Stimulated activated CD8-positive, alpha-beta memory T cell treated with anti-CD3 and anti-CD28 coated beads, Interleukin-15, amount 100 ng/mL, for 48 hours (primary cell): ENCODE data around the gene CAPN10.

Source experiments
- DNase-seq, 2 donors: peaks; one replicate each; pipeline ENCODE4 v3.0.0-alpha.2; 2020; ENCODE audit warnings: low read depth in 2 of 2

CAPN10 gene

DNA sequence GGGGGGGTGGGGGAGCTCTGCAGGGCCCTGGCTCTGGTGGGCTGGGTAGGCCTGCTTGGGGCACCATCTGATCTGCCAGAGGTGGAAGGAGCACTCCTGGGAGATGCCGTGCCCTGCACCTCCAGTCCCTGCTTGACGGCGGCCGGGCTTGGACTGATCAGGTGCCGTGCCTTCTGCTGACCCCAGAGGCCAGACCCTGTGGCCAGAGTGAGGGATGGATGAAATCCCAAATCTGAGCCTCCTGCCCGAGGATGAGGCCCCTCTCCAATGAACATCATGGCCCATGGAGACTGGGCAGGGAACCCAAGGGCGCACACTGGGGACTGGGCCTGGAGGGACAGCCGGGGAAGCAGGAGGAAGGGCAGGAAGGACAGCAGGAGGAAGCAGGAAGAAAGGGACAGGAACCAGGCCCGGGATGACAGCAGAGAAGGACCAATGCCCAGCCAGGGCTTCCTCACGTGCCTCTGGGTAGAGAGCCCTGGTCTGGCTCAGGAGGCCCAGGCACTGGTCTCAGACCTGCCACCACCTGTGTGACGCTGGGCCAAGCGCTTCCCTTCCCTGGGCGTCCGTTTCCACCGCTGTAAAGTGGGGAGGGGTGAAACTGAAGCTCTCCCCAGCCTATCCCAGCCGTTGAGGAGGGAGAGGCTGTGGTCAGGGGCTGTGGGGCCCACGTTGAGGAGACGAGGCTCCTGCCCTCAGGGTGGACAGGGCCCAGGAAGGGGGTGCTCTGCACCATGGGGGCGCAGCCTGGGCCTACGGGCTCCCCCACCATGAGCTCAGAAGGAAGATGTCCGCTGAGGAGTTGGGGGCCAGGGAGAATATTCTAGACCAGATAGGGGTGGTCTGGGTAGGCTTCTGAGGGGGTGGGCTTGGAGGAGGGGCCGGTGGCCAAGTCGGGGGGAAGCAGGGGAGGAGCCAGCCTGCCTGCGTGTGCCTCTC is 37.7 kb downstream of the CAPN10 start:
- no peak for DNase-seq

DNA sequence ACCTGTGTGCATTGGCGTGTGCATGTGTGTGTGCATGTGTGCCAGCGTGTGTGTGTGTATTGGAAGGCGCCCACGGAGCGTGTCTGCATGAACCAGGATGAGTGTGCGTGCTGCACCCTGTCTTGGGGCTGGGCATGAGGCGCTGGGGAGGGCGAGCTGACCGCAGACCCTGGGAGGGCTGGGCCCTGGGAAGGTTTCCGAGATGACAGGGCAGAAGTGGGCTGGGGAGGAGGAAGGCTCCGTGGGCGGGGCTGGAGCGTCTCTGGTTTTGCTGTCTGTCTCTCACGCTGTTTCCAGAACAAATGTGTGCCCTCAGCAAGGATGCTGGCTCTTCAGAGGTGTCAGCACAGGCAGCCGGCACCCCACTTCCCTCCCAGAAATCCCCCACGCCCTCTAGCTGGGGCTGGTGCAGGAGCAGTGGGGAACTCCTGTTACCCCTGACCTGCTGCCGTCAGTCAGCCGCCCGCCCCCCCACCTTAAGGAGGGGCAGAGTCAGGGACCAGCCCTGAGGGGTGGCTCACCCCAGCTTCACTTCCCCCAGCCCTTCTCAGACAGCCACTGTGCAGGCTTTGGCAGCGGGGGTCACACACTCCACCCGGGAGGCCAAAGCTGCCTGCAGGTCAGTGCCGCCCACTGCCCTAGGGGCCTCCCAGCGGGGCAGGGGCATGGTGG is 38.6 kb downstream of the CAPN10 start, which contains the start of gene GPR35:
Gene GPR35, plus strand, starts transcription at position 531 of the 672 bp plus-strand sequence. CDS start 4,473 bp downstream, outside the sequence.
- DNase-seq, result peak; percentile 81 to 85

DNA sequence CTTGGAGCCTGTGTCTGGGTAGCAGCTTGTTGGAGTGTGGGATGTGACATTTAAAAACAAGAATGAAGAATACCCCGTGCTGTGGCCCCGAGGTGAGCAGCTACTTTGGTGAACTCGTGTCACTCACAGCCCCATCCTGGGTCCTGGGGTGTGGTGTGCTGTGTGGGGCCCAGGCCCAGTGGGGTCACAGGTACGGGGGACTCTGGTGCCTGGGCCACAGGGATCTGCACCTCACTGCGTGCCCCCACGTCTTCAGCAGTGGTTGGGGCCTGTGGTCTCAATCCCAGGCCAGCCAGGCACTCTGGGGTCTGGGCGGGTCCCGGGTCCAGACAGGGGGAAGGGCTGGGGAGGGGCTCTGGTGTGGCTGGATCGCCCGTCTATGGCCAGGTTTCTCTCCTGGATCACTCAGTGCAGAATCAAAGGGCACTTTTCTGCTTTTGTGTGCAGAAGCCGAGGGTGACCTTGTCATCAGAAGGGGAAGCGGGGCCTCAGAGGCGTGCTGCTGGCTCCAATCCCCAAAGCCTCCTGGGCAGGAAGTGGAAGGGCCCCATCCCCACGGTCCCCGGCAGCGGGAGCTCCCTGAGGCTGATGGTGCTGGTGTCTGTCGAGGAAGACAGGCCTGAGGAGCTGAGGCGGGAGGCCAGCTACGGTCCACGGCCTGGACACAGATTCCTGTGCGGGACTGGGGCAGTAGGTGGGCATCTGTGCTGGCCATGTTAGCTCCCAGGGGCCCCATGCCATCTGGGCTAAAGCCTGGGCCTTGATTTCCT is 40.2 kb downstream of the CAPN10 start:
- DNase-seq, result no peak

GRCh38 chr2:240627736-240628506 is 41.4 kb downstream of the CAPN10 start:
- no peak for DNase-seq

DNA sequence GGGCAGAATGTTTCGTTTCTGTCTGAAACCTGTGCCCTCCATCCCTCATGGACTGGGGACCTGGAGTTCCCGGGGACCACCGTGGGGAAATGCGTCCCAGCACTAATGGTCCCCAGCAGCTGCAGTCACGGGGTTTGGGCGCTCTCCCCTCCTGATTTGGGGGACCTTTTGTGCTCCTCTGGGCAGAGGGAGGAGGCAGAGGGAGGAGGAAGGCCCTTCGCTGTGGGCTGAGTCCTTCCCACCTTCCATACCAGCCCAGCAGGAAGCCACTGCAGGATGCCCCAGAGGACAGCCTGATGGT is 41.9 kb downstream of the CAPN10 start:
- no peak for DNase-seq

GRCh38 chr2:240628808-240629618 is 42.5 kb downstream of the CAPN10 start:
- no peak for DNase-seq

DNA sequence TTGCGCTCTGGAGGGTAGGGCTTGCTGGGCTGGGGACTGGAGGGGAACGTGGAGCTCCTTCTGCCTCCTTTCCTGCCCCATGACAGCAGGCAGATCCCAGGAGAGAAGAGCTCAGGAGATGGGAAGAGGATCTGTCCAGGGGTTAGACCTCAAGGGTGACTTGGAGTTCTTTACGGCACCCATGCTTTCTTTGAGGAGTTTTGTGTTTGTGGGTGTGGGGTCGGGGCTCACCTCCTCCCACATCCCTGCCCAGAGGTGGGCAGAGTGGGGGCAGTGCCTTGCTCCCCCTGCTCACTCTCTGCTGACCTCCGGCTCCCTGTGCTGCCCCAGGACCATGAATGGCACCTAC is 43.1 kb downstream of the CAPN10 start:
- no peak for DNase-seq

- DNase-seq, result no peak
Observed at GRCh38 chr2:240629968-240630770, 43.6 kb downstream of the CAPN10 start.

DNA sequence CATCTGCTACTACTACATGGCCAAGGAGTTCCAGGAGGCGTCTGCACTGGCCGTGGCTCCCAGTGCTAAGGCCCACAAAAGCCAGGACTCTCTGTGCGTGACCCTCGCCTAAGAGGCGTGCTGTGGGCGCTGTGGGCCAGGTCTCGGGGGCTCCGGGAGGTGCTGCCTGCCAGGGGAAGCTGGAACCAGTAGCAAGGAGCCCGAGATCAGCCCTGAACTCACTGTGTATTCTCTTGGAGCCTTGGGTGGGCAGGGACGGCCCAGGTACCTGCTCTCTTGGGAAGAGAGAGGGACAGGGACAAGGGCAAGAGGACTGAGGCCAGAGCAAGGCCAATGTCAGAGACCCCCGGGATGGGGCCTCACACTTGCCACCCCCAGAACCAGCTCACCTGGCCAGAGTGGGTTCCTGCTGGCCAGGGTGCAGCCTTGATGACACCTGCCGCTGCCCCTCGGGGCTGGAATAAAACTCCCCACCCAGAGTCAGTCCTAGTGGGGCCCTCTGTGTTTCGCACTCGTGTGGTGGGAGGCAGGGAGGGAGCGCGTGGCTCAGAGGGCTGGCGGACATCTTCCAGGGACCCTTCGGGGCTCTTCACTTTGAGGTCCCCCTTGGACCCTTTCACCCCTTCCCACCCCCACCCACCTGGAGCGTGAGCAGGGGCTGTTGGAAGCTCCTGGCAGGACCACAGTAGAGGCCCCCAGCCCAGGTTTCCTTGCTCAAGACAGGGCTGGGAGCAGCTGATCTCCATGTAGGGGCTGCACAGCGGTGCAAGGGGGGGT is 44.4 kb downstream of the CAPN10 start:
- no peak for DNase-seq

- no peak for DNase-seq
Observed at GRCh38 chr2:240631548-240632305, 45.2 kb downstream of the CAPN10 start.

DNA sequence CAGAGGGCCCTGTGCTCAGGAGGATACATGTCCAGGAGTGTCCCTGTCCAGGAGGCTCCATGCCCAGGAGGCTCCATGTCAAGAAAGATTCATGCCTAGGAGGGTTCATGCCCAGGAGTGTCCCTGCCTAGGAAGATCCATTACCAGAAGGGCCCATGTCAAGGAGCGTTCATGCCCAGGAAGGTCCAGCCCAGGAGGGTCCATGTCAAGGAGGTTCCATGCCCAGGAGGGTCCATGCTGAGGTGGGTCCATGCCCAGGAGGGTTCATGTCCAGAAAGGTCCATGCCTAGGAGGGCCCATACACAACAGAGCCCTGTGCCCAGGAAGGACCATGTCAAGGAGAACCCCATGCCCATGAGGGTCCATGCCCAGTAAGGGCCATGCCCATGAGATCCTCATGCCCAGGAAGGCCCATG is 45.8 kb downstream of the CAPN10 start:
- DNase-seq, result no peak

GRCh38 chr2:240635121-240635997 is 48.8 kb downstream of the CAPN10 start:
- DNase-seq, result no peak

DNA sequence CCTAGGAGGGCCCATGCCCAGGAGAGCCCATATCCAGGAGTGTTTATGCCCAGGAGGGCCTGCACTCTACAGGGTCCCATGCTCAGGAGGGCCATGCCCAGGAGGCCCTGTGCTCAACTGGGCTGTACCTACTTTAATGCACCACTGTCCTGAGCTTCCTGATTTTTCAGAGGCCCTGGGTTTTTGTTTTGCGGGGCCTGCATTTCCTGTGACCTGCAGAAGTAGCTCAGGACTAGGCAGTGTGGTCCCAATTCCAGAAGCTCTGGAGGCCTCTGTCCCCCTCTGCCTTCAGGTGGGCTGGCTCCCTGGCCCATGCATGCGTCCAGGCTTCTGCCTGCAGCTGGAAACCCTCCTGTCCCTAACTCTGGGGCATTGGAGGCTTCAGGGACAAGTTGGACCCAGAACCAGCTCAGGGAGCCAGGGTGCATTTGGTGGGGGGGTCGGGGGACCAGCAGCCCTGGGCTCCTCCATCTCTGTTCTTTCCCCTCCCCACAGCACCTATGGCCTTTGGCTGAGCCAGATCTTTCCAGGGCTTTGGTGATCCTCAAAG is 49.5 kb downstream of the CAPN10 start:
- DNase-seq, result no peak

- no peak for DNase-seq
Observed at GRCh38 chr2:240636563-240637115, 50.1 kb downstream of the CAPN10 start.

- DNase-seq, result no peak
Observed at GRCh38 chr2:240637116-240637900, 50.8 kb downstream of the CAPN10 start.

DNA sequence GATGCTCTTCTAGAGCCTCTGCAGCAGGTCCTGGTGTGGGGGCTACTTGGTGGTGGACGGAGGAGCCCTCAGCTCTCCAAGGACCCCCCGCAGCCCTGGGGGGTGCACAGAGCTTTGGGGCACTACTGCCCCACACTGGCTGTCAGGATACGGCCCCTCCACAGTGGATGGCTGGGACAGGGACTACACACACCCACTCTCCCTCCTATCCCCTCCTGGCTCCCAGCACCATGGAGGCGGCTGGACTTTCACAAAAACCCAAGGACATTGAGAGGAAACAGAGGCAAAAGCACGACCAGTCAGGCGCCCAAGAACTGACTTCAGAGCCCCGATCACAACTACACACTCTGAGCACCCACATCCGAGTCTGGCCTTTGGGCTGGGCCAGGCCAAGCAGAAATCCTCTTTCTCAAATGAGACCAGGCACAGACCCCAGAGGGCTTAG is 51.4 kb downstream of the CAPN10 start:
- DNase-seq, result no peak
